Neural cell (in vitro differentiated cells): ENCODE results near the gene PAH. TPM values are rescaled to one million over a fixed set of nuclear protein-coding genes. Genes with fewer than 3 reads are reported as not detected.

ENCODE experiments used
- H2AFZ ChIP-seq: fragments of 200-600, 300-800 bp; sonication (generic), shearing (Covaris generic); 2 replicates; pipeline ENCODE4 v1.6.0; 2014; ENCODE audit warnings: low read depth, mild to moderate bottlenecking, antibody characterized with exemption, low read length, moderate library complexity
- H3F3A ChIP-seq: fragments of 200-600 bp; shearing (Covaris generic); 2 replicates; pipeline ENCODE4 v1.6.1; 2016; ENCODE audit warnings: mild to moderate bottlenecking, moderate library complexity, mixed read lengths, antibody characterized with exemption, low read length; ENCODE audit not compliant: insufficient read depth, poor library complexity, severe bottlenecking
- H3K27ac ChIP-seq: fragments of 200-600, 300-800 bp; sonication (generic), shearing (Covaris generic); 2 replicates; pipeline ENCODE4 v1.5.1; 2014; ENCODE audit warnings: mild to moderate bottlenecking, low read length, moderate library complexity
- H3K27me3 ChIP-seq: fragments of 300-800, 200-600 bp; sonication (generic), shearing (Covaris generic); 2 replicates; pipeline ENCODE4 v1.6.0; 2014; ENCODE audit warnings: mild to moderate bottlenecking, low read depth, low read length, moderate library complexity; ENCODE audit not compliant: insufficient read depth
- H3K36me3 ChIP-seq: fragments of 300-800, 200-600 bp; sonication (generic), shearing (Covaris generic); 2 replicates; pipeline ENCODE4 v1.5.1; 2014; ENCODE audit warnings: mild to moderate bottlenecking, antibody characterized with exemption, low read length, moderate library complexity; ENCODE audit not compliant: insufficient read depth
- H3K4me2 ChIP-seq: fragments of 300-800, 200-600 bp; sonication (generic), shearing (Covaris generic); 2 replicates; pipeline ENCODE4 v1.6.0; 2014; ENCODE audit warnings: mild to moderate bottlenecking, low read length
- H3K4me3 ChIP-seq: fragments of 300-800, 200-600 bp; sonication (generic), shearing (Covaris generic); 2 replicates; pipeline ENCODE4 v1.5.1; 2014; ENCODE audit warnings: mild to moderate bottlenecking, low read length, moderate library complexity
- H3K79me2 ChIP-seq: fragments of 200-600 bp; shearing (Covaris generic); replicated peaks from 2 replicates; pipeline ENCODE4 v1.6.0; 2014; ENCODE audit warnings: mild to moderate bottlenecking, low read length, moderate library complexity; ENCODE audit not compliant: insufficient read depth
- H3K9ac ChIP-seq: fragments of 300-800, 200-600 bp; sonication (generic), shearing (Covaris generic); 2 replicates; pipeline ENCODE4 v1.6.1; 2016; ENCODE audit warnings: mild to moderate bottlenecking, low read length, mixed read lengths
- H3K9me2 ChIP-seq: fragments of 200-600 bp; shearing (Covaris generic); 2 replicates; pipeline ENCODE4 v1.6.1; 2016; ENCODE audit warnings: mild to moderate bottlenecking, low read length, mixed read lengths; ENCODE audit not compliant: insufficient read depth
- H3K9me3 ChIP-seq: fragments of 200-600, 300-800 bp; sonication (generic), shearing (Covaris generic); 2 replicates; pipeline ENCODE4 v1.6.1; 2016; ENCODE audit warnings: mild to moderate bottlenecking, mixed run types, low read length, moderate library complexity, mixed read lengths
- H4K20me1 ChIP-seq: fragments of 200-600 bp; shearing (Covaris generic); 2 replicates; pipeline ENCODE4 v1.6.1; 2016; ENCODE audit warnings: mild to moderate bottlenecking, mixed run types; ENCODE audit not compliant: insufficient read depth
- CTCF ChIP-seq: fragments of 450-650 bp; IDR thresholded peaks from 2 replicates; pipeline ENCODE4 v1.5.1; 2014; ENCODE audit warnings: antibody characterized with exemption, mild to moderate bottlenecking, moderate library complexity; ENCODE audit not compliant: poor library complexity, severe bottlenecking
- EP300 ChIP-seq: fragments of 450-650 bp; conservative IDR thresholded peaks from 2 replicates; pipeline ENCODE4 v1.6.1; 2014; ENCODE audit warnings: antibody characterized with exemption, mild to moderate bottlenecking, moderate library complexity; ENCODE audit not compliant: poor library complexity, severe bottlenecking
- EZH2 ChIP-seq: fragments of 200-600, 300-800 bp; shearing (Covaris generic), sonication (generic); IDR thresholded peaks from 2 replicates; pipeline ENCODE4 v1.6.1; 2014; ENCODE audit warnings: antibody characterized with exemption, low read length, borderline replicate concordance, mild to moderate bottlenecking; ENCODE audit not compliant: insufficient read depth, poor library complexity, severe bottlenecking
- MXI1 ChIP-seq: fragments of 450-650 bp; conservative IDR thresholded peaks from 2 replicates; pipeline ENCODE4 v1.6.1; 2014; ENCODE audit warnings: antibody characterized with exemption, mild to moderate bottlenecking; ENCODE audit not compliant: poor library complexity, severe bottlenecking
- POLR2AphosphoS5 ChIP-seq: IDR thresholded peaks from 2 replicates; pipeline ENCODE4 v1.6.1; 2012
- RAD21 ChIP-seq: fragments of 450-650 bp; conservative IDR thresholded peaks from 2 replicates; pipeline ENCODE4 v1.6.1; 2014; ENCODE audit warnings: antibody characterized with exemption, mild to moderate bottlenecking, moderate library complexity
- REST ChIP-seq: IDR thresholded peaks from 2 replicates; pipeline ENCODE4 v1.6.1; 2012; ENCODE audit warnings: borderline replicate concordance
- SMC3 ChIP-seq: fragments of 450-650 bp; conservative IDR thresholded peaks from 2 replicates; pipeline ENCODE4 v1.6.1; 2014; ENCODE audit warnings: antibody characterized with exemption, mild to moderate bottlenecking, moderate library complexity; ENCODE audit not compliant: poor library complexity
- TAF1 ChIP-seq: IDR thresholded peaks from 2 replicates; pipeline ENCODE4 v1.6.1; 2012; ENCODE audit warnings: low read depth
- polyA plus RNA-seq: library from polyadenylated mRNA; depleted of rRNA; stranded (reverse); fragments of >200 nt; gene quantifications from 2 replicates; pipeline ENCODE4 v1.2.3, GENCODE V29; 2014

PAH gene
- polyA plus RNA-seq, 1 donor from 2014 or later: not detected

GRCh38 chr12:102799229-102799628 lies 117.8 kb downstream of the PAH start:
- H3K9ac ChIP-seq: no peak overlapping the region
- no peak for TF ChIP-seq SMC3
- no peak for TF ChIP-seq TAF1
- TF ChIP-seq POLR2AphosphoS5: no peak
- no peak for TF ChIP-seq REST
- TF ChIP-seq MXI1: no peak
- no peaks in the 10 kb centered on the region for H3K27me3 ChIP-seq
- H2AFZ ChIP-seq: no peak overlapping the region
- H3K4me2 ChIP-seq: no peak overlapping the region
- H3K9me3 ChIP-seq: no peaks in the 10 kb centered on the region
- H3K36me3 ChIP-seq: no peaks in the 10 kb centered on the region
- H3F3A ChIP-seq: no peaks in the 10 kb centered on the region
- H3K4me3 ChIP-seq: no peak overlapping the region
- H3K27ac ChIP-seq: no peak overlapping the region
- no peaks in the 10 kb centered on the region for H3K79me2 ChIP-seq
- H3K9me2 ChIP-seq: no peaks in the 10 kb centered on the region
- no peaks in the 10 kb centered on the region for H4K20me1 ChIP-seq

- Histone ChIP-seq H3F3A (no peaks in the 10 kb centered on the region), H3K9ac (no peak overlapping the region), H4K20me1 (no peaks in the 10 kb centered on the region), H3K4me2 (no peak overlapping the region), H3K9me3 (no peaks in the 10 kb centered on the region), H3K27me3 (no peaks in the 10 kb centered on the region), H3K27ac (no peak overlapping the region), H3K9me2 (no peaks in the 10 kb centered on the region), H2AFZ (no peak overlapping the region), H3K79me2 (no peaks in the 10 kb centered on the region), H3K36me3 (no peaks in the 10 kb centered on the region), H3K4me3 (no peak overlapping the region)
- TF ChIP-seq RAD21 (no peak), POLR2AphosphoS5 (no peak), EP300 (no peak), REST (no peak)
These were observed 119.5 kb downstream of the PAH start for GRCh38 chr12:102797528-102797927.

- H3K4me2 ChIP-seq: no peak overlapping the region
- H2AFZ ChIP-seq: no peak overlapping the region
- no peak overlapping the region for H3K27ac ChIP-seq
- no peak overlapping the region for H3K9ac ChIP-seq
- no peaks in the 10 kb centered on the region for H3K9me2 ChIP-seq
- no peaks in the 10 kb centered on the region for H3K27me3 ChIP-seq
- H3K36me3 ChIP-seq: no peaks in the 10 kb centered on the region
- TF ChIP-seq CTCF (no peak), EZH2 (no peak), TAF1 (no peak), MXI1 (no peak), RAD21 (no peak), REST (no peak), POLR2AphosphoS5 (no peak), SMC3 (no peak)
- no peaks in the 10 kb centered on the region for H3F3A ChIP-seq
- H3K79me2 ChIP-seq: no peaks in the 10 kb centered on the region
- H4K20me1 ChIP-seq: no peaks in the 10 kb centered on the region
- H3K4me3 ChIP-seq: no peak overlapping the region
- H3K9me3 ChIP-seq: no peaks in the 10 kb centered on the region
These were observed 123.1 kb downstream of the PAH start for GRCh38 chr12:102793921-102794320.
